ENCODE measurements around the gene CCSER1. TPM values are rescaled to one million over a fixed set of nuclear protein-coding genes. Genes with fewer than 3 reads are reported as not detected.

CCSER1 gene
- total RNA-seq, 1 experiment from 2014 or later = 0.63 TPM

DNA sequence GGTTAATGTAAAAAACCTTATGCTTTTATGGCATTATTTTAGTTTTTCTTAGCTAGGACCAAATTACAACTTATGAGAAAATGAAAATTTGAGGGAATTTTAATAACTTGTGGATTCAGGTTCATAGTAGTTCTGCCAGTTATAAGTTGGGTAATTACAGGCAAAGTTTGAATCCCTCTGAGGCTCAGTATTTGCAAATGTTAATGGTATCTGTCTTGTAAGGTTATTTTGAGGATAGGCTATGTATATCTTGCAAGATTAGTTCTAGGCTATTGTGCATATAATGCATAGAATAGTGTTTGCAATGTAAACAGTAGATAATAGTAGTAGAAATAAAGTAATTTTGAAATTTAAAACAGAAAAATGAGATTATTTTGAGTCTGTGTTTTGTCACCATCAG is 44.7 kb upstream of the CCSER1 start:
- TF ChIP-seq, protein P1, sequence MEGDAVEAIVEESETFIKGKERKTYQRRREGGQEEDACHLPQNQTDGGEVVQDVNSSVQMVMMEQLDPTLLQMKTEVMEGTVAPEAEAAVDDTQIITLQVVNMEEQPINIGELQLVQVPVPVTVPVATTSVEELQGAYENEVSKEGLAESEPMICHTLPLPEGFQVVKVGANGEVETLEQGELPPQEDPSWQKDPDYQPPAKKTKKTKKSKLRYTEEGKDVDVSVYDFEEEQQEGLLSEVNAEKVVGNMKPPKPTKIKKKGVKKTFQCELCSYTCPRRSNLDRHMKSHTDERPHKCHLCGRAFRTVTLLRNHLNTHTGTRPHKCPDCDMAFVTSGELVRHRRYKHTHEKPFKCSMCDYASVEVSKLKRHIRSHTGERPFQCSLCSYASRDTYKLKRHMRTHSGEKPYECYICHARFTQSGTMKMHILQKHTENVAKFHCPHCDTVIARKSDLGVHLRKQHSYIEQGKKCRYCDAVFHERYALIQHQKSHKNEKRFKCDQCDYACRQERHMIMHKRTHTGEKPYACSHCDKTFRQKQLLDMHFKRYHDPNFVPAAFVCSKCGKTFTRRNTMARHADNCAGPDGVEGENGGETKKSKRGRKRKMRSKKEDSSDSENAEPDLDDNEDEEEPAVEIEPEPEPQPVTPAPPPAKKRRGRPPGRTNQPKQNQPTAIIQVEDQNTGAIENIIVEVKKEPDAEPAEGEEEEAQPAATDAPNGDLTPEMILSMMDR (IDR thresholded peaks at IDR 0.05; ENCODE audit: unreplicated experiment) = no peak
- CTCF ChIA-PET = interaction anchor here (0.5 to 0.6 kb wide), 3 partner anchors 17 to 1510 kb away, joined by 3 to 4 read pairs (median 3); no protein-coding TSS in a partner anchor
- Mint-ChIP-seq H3K4me3 (ENCODE audit: unreplicated experiment) (no peak overlapping the region), H3K27ac (ENCODE audit: low read depth, unreplicated experiment) (no peak overlapping the region), H3K36me3 (ENCODE audit: insufficient read depth, unreplicated experiment) (no peaks in the 10 kb centered on the region), H3K27me3 (ENCODE audit: insufficient read depth, unreplicated experiment) (no peaks in the 10 kb centered on the region), H3K4me1 (ENCODE audit: insufficient read depth, unreplicated experiment) (peaks cover 7% of the 10 kb centered on the region), H3K9me3 (ENCODE audit: unreplicated experiment) (no peaks in the 10 kb centered on the region)
- no TSS peak for BruUV-seq (replicated peaks)
- DNase-seq (ENCODE audit: unreplicated experiment) = no peak
- POLR2A ChIA-PET = interaction anchor here (0.6 to 1.0 kb wide), 2 partner anchors 8 to 27 kb away, joined by 3 read pairs; no protein-coding TSS in a partner anchor
- intact Hi-C loops (cut with micrococcal nuclease) = no loop called here

DNA sequence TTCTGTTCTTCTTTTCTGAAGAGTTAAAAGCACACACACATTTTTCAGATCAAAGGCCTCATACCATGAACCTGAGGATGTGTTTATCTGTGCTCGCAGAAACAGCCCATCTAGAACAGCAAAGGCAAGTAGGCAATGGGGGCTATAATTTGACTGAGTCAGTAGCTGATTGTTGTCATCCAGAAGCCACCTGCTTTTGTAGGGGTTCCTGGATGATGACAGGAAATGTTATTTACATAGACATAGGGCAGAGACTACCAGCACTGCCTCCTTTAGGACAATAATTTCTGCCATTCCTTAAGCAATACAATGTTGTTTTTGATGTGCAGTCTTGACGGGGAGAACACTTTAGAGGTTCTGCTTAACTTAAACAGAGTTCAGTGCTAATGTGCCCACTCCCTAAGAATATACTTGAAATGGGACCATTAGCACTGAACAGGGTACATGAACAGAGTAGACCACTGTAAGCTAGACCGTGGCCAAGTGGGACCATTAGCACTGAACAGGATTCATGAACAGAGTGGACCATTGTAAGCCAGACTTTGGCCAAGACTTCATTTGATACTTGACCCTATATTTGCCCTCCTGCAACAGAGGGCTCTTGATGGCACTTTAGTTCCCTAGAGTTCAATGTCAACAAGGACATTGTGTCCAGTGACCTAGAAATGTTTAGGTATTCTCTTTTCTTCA is 42.8 kb upstream of the CCSER1 start:
- intact Hi-C loops (cut with micrococcal nuclease) = no loop called here
- H3K9me3 Mint-ChIP-seq (ENCODE audit: unreplicated experiment) = no peaks in the 10 kb centered on the region
- no peak overlapping the region for H3K27ac Mint-ChIP-seq (ENCODE audit: low read depth, unreplicated experiment)
- no peak for DNase-seq (ENCODE audit: unreplicated experiment)
- ChIA-PET POLR2A (no interaction called here), CTCF (no interaction called here)
- no TSS peak for BruUV-seq (replicated peaks)
- TF ChIP-seq, protein P1 (IDR thresholded peaks at IDR 0.05; ENCODE audit: unreplicated experiment) = no peak
- no peaks in the 10 kb centered on the region for H3K4me1 Mint-ChIP-seq (ENCODE audit: insufficient read depth, unreplicated experiment)
- H3K27me3 Mint-ChIP-seq (ENCODE audit: insufficient read depth, unreplicated experiment) = no peaks in the 10 kb centered on the region
- no peaks in the 10 kb centered on the region for H3K36me3 Mint-ChIP-seq (ENCODE audit: insufficient read depth, unreplicated experiment)
- H3K4me3 Mint-ChIP-seq (ENCODE audit: unreplicated experiment) = no peak overlapping the region

DNA sequence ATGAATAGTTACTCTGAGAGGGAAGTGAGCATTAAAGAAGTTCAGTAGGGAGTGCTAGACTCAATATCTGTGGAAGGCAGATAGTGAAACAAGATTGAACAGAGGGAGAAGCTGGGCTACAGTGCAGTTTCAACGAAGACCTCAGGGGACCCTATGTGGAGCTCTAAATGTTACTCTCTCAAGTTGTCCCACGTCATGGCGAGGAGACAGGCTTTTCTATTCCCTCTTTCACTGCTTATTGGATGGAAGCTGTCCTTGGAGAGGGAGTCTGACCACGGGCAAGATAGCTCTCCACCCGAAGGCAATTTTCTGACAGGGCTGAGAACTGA is 42.3 kb upstream of the CCSER1 start:
- Mint-ChIP-seq H3K36me3 (ENCODE audit: insufficient read depth, unreplicated experiment) (no peaks in the 10 kb centered on the region), H3K4me3 (ENCODE audit: unreplicated experiment) (no peak overlapping the region), H3K27me3 (ENCODE audit: insufficient read depth, unreplicated experiment) (no peaks in the 10 kb centered on the region), H3K9me3 (ENCODE audit: unreplicated experiment) (no peaks in the 10 kb centered on the region), H3K4me1 (ENCODE audit: insufficient read depth, unreplicated experiment) (no peaks in the 10 kb centered on the region), H3K27ac (ENCODE audit: low read depth, unreplicated experiment) (no peak overlapping the region)
- CTCF ChIA-PET = no interaction called here
- no TSS peak for BruUV-seq (replicated peaks)
- intact Hi-C loops (cut with micrococcal nuclease) = no loop called here
- TF ChIP-seq, protein P1 (IDR thresholded peaks at IDR 0.05; ENCODE audit: unreplicated experiment) = no peak
- POLR2A ChIA-PET = no interaction called here
- DNase-seq (ENCODE audit: unreplicated experiment) = no peak

DNA sequence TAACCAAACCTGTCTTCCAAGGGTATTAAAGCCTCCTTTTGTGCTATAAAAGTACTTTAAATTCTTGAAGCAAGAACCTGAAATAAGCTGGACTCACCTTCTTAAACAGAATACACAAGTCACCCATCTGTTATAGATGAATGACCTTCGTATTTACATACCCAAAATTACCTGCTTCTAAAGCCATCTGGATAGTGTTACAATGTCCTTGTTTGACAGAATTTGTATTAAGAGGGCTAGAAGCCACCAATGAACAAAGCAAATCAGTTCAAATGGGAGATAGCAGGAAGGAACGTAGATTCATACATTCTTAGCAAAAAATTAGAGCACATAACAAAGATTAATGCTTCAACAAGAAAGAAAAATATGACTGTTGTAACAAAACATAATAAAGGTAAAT is 33.7 kb upstream of the CCSER1 start:
- H3K4me1 Mint-ChIP-seq (ENCODE audit: insufficient read depth, unreplicated experiment) = peaks cover 5% of the 10 kb centered on the region
- no peak overlapping the region for H3K27ac Mint-ChIP-seq (ENCODE audit: low read depth, unreplicated experiment)
- no peaks in the 10 kb centered on the region for H3K27me3 Mint-ChIP-seq (ENCODE audit: insufficient read depth, unreplicated experiment)
- H3K9me3 Mint-ChIP-seq (ENCODE audit: unreplicated experiment) = no peaks in the 10 kb centered on the region
- no TSS peak for BruUV-seq (replicated peaks)
- DNase-seq (ENCODE audit: unreplicated experiment) = no peak
- TF ChIP-seq, protein P1 (IDR thresholded peaks at IDR 0.05; ENCODE audit: unreplicated experiment) = no peak
- intact Hi-C loops (cut with micrococcal nuclease) = no loop called here
- H3K4me3 Mint-ChIP-seq (ENCODE audit: unreplicated experiment) = no peak overlapping the region
- ChIA-PET POLR2A (interaction anchor here (0.6 kb wide), 1 partner anchor 17 kb away, joined by 3 read pairs; no protein-coding TSS in a partner anchor), CTCF (interaction anchor here (0.6 kb wide), 1 partner anchor 465 kb away, joined by 3 read pairs; no protein-coding TSS in a partner anchor)
- H3K36me3 Mint-ChIP-seq (ENCODE audit: insufficient read depth, unreplicated experiment) = no peaks in the 10 kb centered on the region

All from MCF 10A (cell line).